ENCODE measurements around the gene GDF10.
A peak's percentile ranks its signal among the peaks of the same experiment; 100 is the strongest.

GDF10 gene

GRCh38 chr10:47269294-47269693 lies 30.7 kb upstream of the GDF10 start:
- DNase-seq (ENCODE audit: low read depth): no peak

GRCh38 chr10:47276071-47276470 lies 23.9 kb upstream of the GDF10 start:
- no peak for DNase-seq (ENCODE audit: low read depth)

- no peak for DNase-seq (ENCODE audit: low read depth)
Observed at GRCh38 chr10:47276576-47277351, 23.2 kb upstream of the GDF10 start.

GRCh38 chr10:47277352-47278151 lies 22.4 kb upstream of the GDF10 start:
- DNase-seq (ENCODE audit: low read depth): peak; percentile 26

DNA sequence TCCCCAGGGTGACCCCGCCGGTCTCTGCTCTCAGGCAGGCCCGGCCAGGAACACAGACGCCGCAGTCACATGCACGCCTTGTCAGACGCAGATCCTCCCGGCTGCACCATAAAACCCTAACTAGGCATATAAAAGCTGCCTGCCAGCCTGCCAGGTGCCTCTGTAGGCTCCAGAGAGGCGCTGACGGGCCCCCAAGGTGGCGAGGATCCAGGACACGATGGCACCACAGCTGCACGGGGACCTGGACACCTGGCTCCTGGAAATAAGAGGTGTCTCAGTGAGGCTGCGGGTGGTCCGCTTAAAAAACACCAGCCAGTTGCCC lies 21.9 kb upstream of the GDF10 start:
- no peak for DNase-seq (ENCODE audit: low read depth)

DNA sequence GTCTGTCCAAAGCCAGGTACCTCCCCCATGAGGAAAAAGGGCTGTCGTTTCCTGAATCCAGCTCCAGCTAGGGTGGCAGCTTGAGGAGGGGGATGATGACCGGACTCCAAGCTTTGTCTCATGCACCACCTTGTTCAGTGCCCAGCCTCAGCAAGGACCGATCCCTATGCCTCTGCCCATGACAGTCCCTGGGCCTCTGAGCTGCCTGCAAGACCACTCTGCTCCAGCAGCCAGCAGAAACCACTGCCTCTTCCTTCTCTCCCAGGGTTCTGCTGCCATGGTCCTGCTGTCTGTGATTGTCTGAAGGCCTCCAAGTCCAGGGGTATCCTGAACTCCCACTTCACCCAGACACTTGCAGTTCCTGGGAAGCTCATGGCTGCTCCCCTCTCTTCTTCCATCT lies 21.3 kb upstream of the GDF10 start:
- DNase-seq (ENCODE audit: low read depth): no peak

DNA sequence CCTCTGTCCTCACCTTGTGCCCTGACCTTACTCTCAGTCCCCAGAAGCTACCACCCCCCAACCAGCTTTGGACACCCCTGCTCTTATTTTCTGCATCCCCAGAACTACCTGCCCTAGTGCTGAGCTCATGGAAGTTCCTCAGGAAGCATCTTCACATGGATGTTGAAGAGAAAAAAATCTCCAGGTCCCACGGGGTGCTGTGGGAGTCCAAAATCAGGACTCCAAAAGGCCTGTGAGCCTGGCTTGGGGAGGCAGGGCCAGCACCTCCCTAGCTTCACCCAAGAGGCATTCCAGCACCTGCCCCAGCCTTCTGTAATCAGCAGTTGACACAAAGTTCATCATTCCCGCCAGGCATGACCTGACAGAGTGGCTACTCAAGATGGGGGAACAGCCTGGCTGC lies 20.7 kb upstream of the GDF10 start:
- DNase-seq (ENCODE audit: low read depth): no peak

GRCh38 chr10:47282005-47282656 lies 17.9 kb upstream of the GDF10 start:
- no peak for DNase-seq (ENCODE audit: low read depth)

DNA sequence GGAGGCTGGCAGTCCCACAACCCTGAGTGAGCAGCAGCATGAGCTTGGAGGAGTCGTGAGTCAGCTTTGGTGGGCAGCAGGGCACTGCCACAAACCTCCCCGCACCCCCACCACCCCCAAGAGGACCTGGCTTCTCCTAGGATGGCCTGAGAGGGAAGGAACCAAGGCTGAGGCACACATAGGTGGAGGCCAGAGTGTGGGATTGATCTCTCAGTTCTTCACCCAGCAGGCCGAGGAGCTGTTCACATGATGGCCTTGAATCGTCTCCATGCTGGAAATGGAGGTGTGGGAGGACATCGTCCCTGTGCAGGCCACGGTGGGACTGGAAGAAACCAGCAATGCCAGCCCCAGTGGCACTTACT lies 17.4 kb upstream of the GDF10 start:
- DNase-seq (ENCODE audit: low read depth): no peak

DNA sequence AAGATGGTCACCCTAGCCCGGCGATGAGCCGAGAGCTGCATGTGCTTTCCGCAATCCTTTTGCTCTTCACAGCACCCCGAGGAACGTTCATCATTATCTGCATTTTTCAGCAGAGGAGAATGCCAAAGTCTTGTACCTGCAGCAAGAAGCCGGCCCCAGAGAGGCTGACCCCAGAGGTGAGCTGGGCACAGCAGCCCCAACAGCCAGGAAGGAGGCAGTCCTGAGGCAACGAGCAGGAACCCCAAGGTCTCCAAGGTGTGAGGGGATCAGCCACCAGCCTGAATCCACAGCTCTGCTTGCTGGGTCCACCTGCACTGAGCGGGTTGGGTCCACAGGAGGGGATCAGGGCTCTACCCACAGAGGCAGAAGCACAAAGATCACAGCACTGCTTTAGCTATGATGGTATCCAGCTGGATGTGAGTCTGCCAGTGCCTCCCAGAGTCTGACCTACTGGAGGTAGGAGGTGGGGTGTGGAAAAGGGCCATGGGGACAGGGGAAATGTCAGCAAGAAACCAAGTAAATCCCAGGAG lies 16.8 kb upstream of the GDF10 start:
- no peak for DNase-seq (ENCODE audit: low read depth)

- no peak for DNase-seq (ENCODE audit: low read depth)
Observed at GRCh38 chr10:47283848-47284247, 16.1 kb upstream of the GDF10 start.

GRCh38 chr10:47285381-47286115 lies 14.4 kb upstream of the GDF10 start:
- no peak for DNase-seq (ENCODE audit: low read depth)

- no peak for DNase-seq (ENCODE audit: low read depth)
Observed at GRCh38 chr10:47286116-47286505, 13.9 kb upstream of the GDF10 start.

DNA sequence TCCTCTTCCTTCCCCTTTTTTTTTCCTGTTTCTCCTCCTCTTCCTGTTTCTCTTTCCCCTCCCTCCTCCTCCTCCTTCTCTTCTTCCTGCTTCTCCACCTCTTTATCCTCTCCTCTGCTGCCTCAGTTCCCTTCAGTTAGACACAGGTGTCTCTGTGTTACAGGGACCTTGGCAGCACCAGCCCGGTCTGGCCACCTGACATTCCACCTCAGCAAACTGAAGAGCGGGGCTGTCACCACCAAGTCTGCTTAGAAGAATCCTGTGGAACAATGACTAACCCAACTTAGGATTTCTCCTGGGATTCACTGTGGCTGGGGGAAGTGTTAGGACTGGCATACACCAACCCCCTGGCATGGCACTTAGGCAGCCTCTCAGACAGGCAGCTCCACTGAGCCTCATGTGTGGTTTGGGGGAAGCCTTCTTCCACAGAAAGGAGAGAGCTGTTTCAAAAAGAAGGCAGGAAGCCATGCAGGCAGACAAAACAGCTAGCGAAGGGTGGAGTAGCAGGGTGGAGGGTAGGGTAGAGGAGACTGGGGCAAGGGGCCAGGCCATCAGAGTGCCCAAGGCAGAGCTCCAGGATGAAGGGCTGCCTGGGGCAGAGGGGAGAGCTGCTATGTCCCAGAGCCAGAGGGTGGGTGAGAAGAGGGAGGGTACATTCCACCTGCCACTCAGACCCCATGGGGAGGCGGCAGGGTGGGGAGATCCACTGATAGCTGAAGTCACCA lies 13.2 kb upstream of the GDF10 start:
- DNase-seq (ENCODE audit: low read depth): no peak

- DNase-seq (ENCODE audit: low read depth): no peak
Observed at GRCh38 chr10:47287365-47287802, 12.6 kb upstream of the GDF10 start.

- DNase-seq (ENCODE audit: low read depth): no peak
Observed at GRCh38 chr10:47287805-47288204, 12.2 kb upstream of the GDF10 start.

- no peak for DNase-seq (ENCODE audit: low read depth)
Observed at GRCh38 chr10:47288236-47288635, 11.8 kb upstream of the GDF10 start.

- DNase-seq (ENCODE audit: low read depth): no peak
Observed at GRCh38 chr10:47288916-47289495, 11.0 kb upstream of the GDF10 start.

GRCh38 chr10:47289921-47290320 lies 10.1 kb upstream of the GDF10 start:
- DNase-seq (ENCODE audit: low read depth): no peak

DNA sequence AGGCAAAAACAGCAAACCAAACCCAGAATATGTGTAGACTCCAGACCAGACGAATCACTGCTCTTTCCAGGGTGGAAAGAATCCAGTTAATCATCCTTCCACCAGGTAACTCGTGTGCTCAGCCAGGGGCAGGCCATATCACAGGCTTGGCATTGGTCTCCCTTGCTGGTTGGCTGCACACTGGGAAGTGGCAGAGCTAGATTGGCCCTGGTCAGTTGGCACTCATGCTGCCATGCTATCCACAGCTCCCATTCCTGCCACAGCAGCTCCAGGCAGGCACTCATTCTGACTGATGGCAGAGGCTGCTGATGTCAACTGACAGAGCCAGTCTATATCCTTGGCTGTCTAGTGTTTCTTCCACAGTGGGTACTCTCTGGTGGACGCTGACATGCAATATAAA lies 9.7 kb upstream of the GDF10 start:
- DNase-seq (ENCODE audit: low read depth): no peak

- no peak for DNase-seq (ENCODE audit: low read depth)
Observed at GRCh38 chr10:47291682-47292081, 8.3 kb upstream of the GDF10 start.

Measured in activated T-cell treated with anti-CD3 and anti-CD28 coated beads for 48 hours (primary cell).